HG02973 (cell line): Measurements from ENCODE around the gene HLA-F.
A peak's percentile ranks its signal among the peaks of the same experiment; 100 is the strongest.

Source experiments
- ATAC-seq: cut with Tn5 transposase; IDR thresholded peaks from one replicate; pipeline ENCODE4 v1.9.1; 2021; ENCODE audit warnings: moderate library complexity; ENCODE audit not compliant: unreplicated experiment

Gene HLA-F

GRCh38 chr6:29723262-29723665, at the start of gene HLA-F:
Gene HLA-F (plus strand): TSS chr6:29723434. CDS start chr6:29723464, 30 bp downstream.
- peak; percentile 91 for ATAC-seq

GRCh38 chr6:29674008-29674407, 49.2 kb upstream of the HLA-F start:
- ATAC-seq = no peak

- ATAC-seq = no peak
Measured at GRCh38 chr6:29675561-29675960, 47.7 kb upstream of the HLA-F start.

GRCh38 chr6:29676981-29677601, 46.1 kb upstream of the HLA-F start:
- ATAC-seq = no peak

- ATAC-seq = no peak
Measured at GRCh38 chr6:29678114-29678513, 45.1 kb upstream of the HLA-F start.

GRCh38 chr6:29679962-29680361, 43.3 kb upstream of the HLA-F start:
- ATAC-seq = no peak

GRCh38 chr6:29680416-29680815, 42.8 kb upstream of the HLA-F start:
- no peak for ATAC-seq

GRCh38 chr6:29680904-29681303, 42.3 kb upstream of the HLA-F start, which contains the start of gene ZFP57:
Gene ZFP57 (minus strand): TSS chr6:29681152. CDS start chr6:29677003, 4,149 bp downstream.
- no peak for ATAC-seq

GRCh38 chr6:29681811-29682210, 41.4 kb upstream of the HLA-F start:
- ATAC-seq = no peak

- no peak for ATAC-seq
Measured at GRCh38 chr6:29685718-29686326, 37.4 kb upstream of the HLA-F start.

GRCh38 chr6:29694637-29695036, 28.6 kb upstream of the HLA-F start:
- no peak for ATAC-seq

- no peak for ATAC-seq
Measured at GRCh38 chr6:29696147-29697125, 26.8 kb upstream of the HLA-F start.

- no peak for ATAC-seq
Measured at GRCh38 chr6:29702519-29703103, 20.6 kb upstream of the HLA-F start.

GRCh38 chr6:29705389-29706231, 17.6 kb upstream of the HLA-F start:
- ATAC-seq = no peak

- ATAC-seq = no peak
Measured at GRCh38 chr6:29708432-29709179, 14.6 kb upstream of the HLA-F start.

GRCh38 chr6:29709188-29709587, 14.0 kb upstream of the HLA-F start:
- ATAC-seq = no peak

- no peak for ATAC-seq
Measured at GRCh38 chr6:29710281-29710941, 12.8 kb upstream of the HLA-F start.

- no peak for ATAC-seq
Measured at GRCh38 chr6:29720863-29721262, 2.4 kb upstream of the HLA-F start.
